Bronchial smooth muscle cell (primary cell): ENCODE data around the gene AMT. TPM values are rescaled to one million over a fixed set of nuclear protein-coding genes. Genes with fewer than 3 reads are reported as not detected.

Experiments
- total RNA-seq: library from RNA; depleted of rRNA; stranded (reverse); fragments of >200 nt; gene quantifications from 2 replicates; pipeline ENCODE4 v1.2.1, GENCODE V29; 2014

AMT gene, protein sequence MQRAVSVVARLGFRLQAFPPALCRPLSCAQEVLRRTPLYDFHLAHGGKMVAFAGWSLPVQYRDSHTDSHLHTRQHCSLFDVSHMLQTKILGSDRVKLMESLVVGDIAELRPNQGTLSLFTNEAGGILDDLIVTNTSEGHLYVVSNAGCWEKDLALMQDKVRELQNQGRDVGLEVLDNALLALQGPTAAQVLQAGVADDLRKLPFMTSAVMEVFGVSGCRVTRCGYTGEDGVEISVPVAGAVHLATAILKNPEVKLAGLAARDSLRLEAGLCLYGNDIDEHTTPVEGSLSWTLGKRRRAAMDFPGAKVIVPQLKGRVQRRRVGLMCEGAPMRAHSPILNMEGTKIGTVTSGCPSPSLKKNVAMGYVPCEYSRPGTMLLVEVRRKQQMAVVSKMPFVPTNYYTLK
- total RNA-seq: 2.5 and 4.4 TPM in 2 replicates

DNA sequence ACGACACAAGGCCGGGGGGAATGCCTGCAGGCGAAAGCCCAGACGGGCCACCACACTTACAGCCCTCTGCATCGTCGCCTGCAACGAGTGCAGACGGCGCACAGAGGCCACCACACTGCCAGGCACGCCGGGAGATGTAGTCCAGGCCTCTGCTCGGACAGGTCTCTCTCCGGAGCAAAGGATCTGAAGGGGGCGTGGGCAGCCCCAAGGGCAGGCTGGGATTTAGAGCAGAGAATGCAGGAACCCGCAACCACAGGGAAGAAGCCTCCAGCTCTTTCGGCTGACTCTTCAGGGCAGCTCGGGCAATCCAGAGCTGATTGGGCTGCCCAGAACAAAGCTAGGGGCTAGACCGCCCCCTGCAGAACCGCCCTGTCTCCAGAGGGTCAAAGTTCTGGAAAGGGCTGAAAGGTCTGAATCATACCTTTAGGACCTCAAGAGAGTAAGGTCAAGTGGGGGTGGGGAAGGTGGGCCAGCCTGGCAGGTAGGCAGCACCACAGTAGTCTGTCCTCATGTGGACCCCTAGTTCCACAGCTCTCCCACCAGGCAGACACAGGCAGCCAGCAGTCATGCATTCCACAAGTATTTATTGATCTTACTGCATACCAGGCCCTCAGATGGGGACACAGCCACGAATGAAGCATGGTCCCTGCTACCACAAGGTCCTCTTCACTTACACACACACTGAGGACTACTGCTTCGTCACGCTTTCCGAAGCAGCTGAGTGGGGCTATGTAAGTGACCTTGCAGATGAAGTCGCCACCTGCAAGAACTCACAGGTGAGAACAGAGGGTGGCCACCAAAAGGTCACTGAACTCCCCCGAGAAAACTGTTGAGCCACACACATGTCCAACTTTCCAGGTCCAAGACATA, at the start of gene AMT:
Gene AMT (minus strand): TSS at position 95 of the 870 bp plus-strand sequence. CDS start 23 bp downstream, at position 72.

DNA sequence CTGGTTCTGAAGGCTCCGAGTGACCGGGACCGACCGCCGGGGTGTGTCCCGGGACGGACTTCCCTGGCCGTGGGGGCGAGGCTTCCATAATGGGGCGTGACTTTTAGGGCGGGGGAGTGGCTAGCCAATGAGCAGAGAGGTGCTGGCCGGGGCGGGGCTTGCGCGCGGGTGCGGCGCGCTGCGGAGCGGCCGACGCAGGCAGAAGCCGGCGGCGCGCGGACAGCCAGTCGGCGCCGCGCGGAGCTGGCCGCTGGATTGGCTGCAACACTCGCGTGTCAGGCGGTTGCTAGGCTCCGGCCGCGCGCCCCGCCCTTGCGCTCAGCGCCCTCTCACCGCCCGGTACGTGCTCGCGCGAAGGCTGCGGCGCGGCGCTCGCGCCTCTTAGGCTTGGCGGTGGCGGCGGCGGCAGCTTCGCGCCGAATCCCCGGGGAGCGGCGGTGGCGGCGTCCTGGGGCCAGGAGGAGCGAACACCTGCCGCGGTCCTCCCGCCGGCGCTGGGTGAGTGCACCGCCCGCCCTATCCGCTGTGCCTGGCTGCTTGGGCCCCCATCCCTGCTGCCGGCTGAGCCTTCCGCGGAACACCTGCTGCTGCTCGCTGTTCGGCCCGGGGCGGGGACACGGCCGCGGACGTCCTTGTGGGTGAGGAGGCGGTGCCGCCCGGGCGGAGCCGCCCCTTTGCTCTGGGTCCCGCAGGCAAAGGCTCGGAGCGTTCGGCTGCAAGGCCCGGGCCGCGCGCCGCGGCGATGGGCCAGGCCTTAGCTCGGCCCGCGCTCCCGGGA, 47.9 kb upstream of the AMT start, which contains the start of gene DAG1:
Gene DAG1 (plus strand): TSS at position 332 of the 778 bp plus-strand sequence. CDS start 40,268 bp downstream, outside the sequence.

DNA sequence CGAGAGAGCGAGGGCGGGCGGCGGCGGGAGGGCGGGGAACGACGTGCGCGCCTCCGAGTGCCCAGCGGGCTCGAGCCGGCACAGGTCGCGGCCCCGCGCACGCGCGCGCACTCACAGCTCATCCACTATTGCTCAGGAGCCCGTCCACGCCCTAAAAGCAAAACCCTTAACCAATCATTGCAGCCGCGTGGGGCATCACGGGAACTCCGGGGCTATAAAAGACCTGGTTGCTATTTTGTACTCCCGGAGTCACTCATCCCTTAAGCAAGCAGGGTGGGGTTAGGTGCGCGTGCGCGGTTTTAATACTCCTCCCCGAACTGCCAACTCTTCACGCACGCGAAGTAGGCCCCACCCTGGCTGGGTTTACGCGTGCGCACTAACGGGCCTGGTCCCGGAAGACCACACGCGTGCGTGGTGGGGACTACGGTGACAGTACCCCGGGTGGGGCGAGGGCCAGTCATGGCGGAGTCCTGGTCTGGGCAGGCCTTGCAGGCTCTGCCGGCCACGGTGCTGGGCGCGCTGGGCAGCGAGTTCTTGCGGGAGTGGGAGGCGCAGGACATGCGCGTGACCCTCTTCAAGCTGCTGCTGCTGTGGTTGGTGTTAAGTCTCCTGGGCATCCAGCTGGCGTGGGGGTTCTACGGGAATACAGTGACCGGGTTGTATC, 10.2 kb downstream of the AMT start, which contains the start of the genes RHOA and TCTA:
Gene RHOA (minus strand): TSS at position 9 of the 664 bp plus-strand sequence. CDS start 36,387 bp downstream, outside the sequence.
Gene TCTA (plus strand): TSS at position 456 of the 664 bp plus-strand sequence. CDS start 4 bp downstream, at position 460.

Other genes with a start within 250 kb of the AMT start
- gene C3orf62, start 145.2 kb downstream of the AMT start, total RNA-seq: 1.4 and 1.8 TPM in 2 replicates
- gene USP4, start 82.4 kb downstream of the AMT start, total RNA-seq: 24.3 and 27.4 TPM in 2 replicates
- 375 and 450 TPM in 2 replicates for gene GPX1, start 64.1 kb downstream of the AMT start, total RNA-seq
- gene RHOA, start 10.5 kb downstream of the AMT start, total RNA-seq: 421 and 469 TPM in 2 replicates
- gene TCTA, start 10.1 kb downstream of the AMT start, total RNA-seq: 15.0 and 19.4 TPM in 2 replicates
- 5.0 and 17.3 TPM in 2 replicates for gene NICN1, start 6.9 kb upstream of the AMT start, total RNA-seq
- 14.0 and 17.2 TPM in 2 replicates for gene DAG1, start 47.8 kb upstream of the AMT start, total RNA-seq
- under 0.01 TPM in 2 replicates for gene BSN, start 132.0 kb upstream of the AMT start, total RNA-seq